IMR-90 (cell line): ENCODE results near the gene GSTK1. TPM values are rescaled to one million over a fixed set of nuclear protein-coding genes. Genes with fewer than 3 reads are reported as not detected.

Source experiments
- ATAC-seq: fragments of 200-7000 bp; cut with Tn5 transposase; 2 replicates; pipeline ENCODE4 v1.9.1; 2020; ENCODE audit warnings: low read depth, mild to moderate bottlenecking, moderate library complexity
- BruUV-seq: library from RNA; stranded (reverse); fragments of 400-500 nt; replicated peaks from 2 replicates; lab custom pipeline; 2021; lab: Mats Ljungman, UMichigan
- CTCF ChIA-PET: fragments of 300-600 bp; formaldehyde crosslinking; extraction: SDS; loops from one replicate; lab custom pipeline; 2021; ENCODE audit warnings: antibody characterized with exemption; lab: Yijun Ruan, JAX
- POLR2A ChIA-PET: fragments of 300-600 bp; sonication (Branson Sonifier 250); formaldehyde crosslinking; loops from one replicate; lab custom pipeline; 2022; ENCODE audit warnings: antibody characterized with exemption; ENCODE audit not compliant: unreplicated experiment; lab: Charles Lee
- DNase-seq: peaks from one replicate; pipeline ENCODE4 v3.0.0; 2013
- H2AFZ ChIP-seq: replicated peaks from 2 replicates; pipeline ENCODE3; 2013; ENCODE audit warnings: low read length, mild to moderate bottlenecking; ENCODE audit not compliant: poor library complexity
- H2AK5ac ChIP-seq: 2 replicates; pipeline ENCODE4 v1.6.1; 2013; ENCODE audit warnings: low read depth, low read length, inconsistent platforms
- H2AK9ac ChIP-seq: replicated peaks from 2 replicates; pipeline ENCODE3; 2013; ENCODE audit warnings: mild to moderate bottlenecking, low read depth, low read length, moderate library complexity; ENCODE audit not compliant: poor library complexity
- H2BK120ac ChIP-seq: 2 replicates; pipeline ENCODE4 v1.6.1; 2013; ENCODE audit warnings: low read depth, low read length, inconsistent platforms
- H2BK15ac ChIP-seq: 3 replicates; pipeline ENCODE4 v1.6.1; 2013; ENCODE audit warnings: low read depth, low read length, inconsistent platforms
- H2BK20ac ChIP-seq: 2 replicates; pipeline ENCODE4 v1.6.1; 2013; ENCODE audit warnings: low read depth, mild to moderate bottlenecking, inconsistent platforms, low read length, moderate library complexity
- H2BK5ac ChIP-seq: 2 replicates; pipeline ENCODE4 v1.6.1; 2013; ENCODE audit warnings: mild to moderate bottlenecking, low read depth, low read length, inconsistent platforms; ENCODE audit not compliant: poor library complexity, severe bottlenecking
- H3K14ac ChIP-seq: replicated peaks from 2 replicates; pipeline ENCODE4 v1.6.1; 2013; ENCODE audit warnings: low read depth, low read length, inconsistent platforms
- H3K18ac ChIP-seq: 2 replicates; pipeline ENCODE4 v1.6.1; 2013; ENCODE audit warnings: low read depth, low read length, control low read depth
- H3K23ac ChIP-seq: 2 replicates; pipeline ENCODE4 v1.6.1; 2013; ENCODE audit warnings: low read depth, low read length, inconsistent platforms
- H3K27ac ChIP-seq: 2 replicates; pipeline ENCODE4 v1.5.1; 2013; ENCODE audit warnings: mild to moderate bottlenecking, control low read depth, low read length; ENCODE audit not compliant: insufficient read depth
- H3K27me3 ChIP-seq: 2 replicates; pipeline ENCODE4 v1.6.1; 2013; ENCODE audit warnings: low read length; ENCODE audit not compliant: control insufficient read depth, insufficient read depth
- H3K36me3 ChIP-seq: 2 replicates; pipeline ENCODE4 v1.6.1; 2013; ENCODE audit warnings: low read length, mixed read lengths; ENCODE audit not compliant: control insufficient read depth, insufficient read depth
- H3K4ac ChIP-seq: 2 replicates; pipeline ENCODE4 v1.6.1; 2013; ENCODE audit warnings: low read depth, low read length, inconsistent platforms
- H3K4me1 ChIP-seq: 2 replicates; pipeline ENCODE4 v1.6.1; 2013; ENCODE audit warnings: low read length, mixed read lengths; ENCODE audit not compliant: control insufficient read depth, insufficient read depth
- H3K4me2 ChIP-seq: 2 replicates; pipeline ENCODE4 v1.6.1; 2013; ENCODE audit warnings: low read depth, mild to moderate bottlenecking, control low read depth, low read length, moderate library complexity
- H3K4me3 ChIP-seq: 2 replicates; pipeline ENCODE4 v1.5.1; 2013; ENCODE audit warnings: low read depth, mild to moderate bottlenecking, control low read depth, low read length, moderate library complexity; ENCODE audit not compliant: insufficient read depth
- H3K56ac ChIP-seq: 2 replicates; pipeline ENCODE4 v1.6.1; 2013; ENCODE audit warnings: low read length, inconsistent platforms; ENCODE audit not compliant: insufficient read depth; ENCODE audit errors: extremely low read depth
- H3K79me1 ChIP-seq, 2 experiments: 2 replicates each; pipeline ENCODE4 v1.6.1; 2013; ENCODE audit warnings: low read length in 2 of 2, inconsistent platforms in 1 of 2, low read depth in 1 of 2
- H3K9ac ChIP-seq: 2 replicates; pipeline ENCODE4 v1.6.1; 2013; ENCODE audit warnings: low read depth, low read length, control low read depth
- H3K9me1 ChIP-seq: 2 replicates; pipeline ENCODE4 v1.6.1; 2013; ENCODE audit warnings: low read length, inconsistent platforms; ENCODE audit not compliant: insufficient read depth
- H3K9me3 ChIP-seq: 2 replicates; pipeline ENCODE4 v1.6.1; 2013; ENCODE audit warnings: low read length; ENCODE audit not compliant: control insufficient read depth, insufficient read depth
- H4K20me1 ChIP-seq: 2 replicates; pipeline ENCODE4 v1.6.1; 2013; ENCODE audit warnings: low read length, inconsistent platforms; ENCODE audit not compliant: insufficient read depth
- H4K5ac ChIP-seq: 2 replicates; pipeline ENCODE4 v1.6.1; 2013; ENCODE audit warnings: mild to moderate bottlenecking, low read depth, low read length, control low read depth
- H4K8ac ChIP-seq, 2 experiments: 2 replicates each; pipeline ENCODE4 v1.6.1; 2013; ENCODE audit warnings: low read depth in 2 of 2, low read length in 2 of 2, control low read depth in 1 of 2, inconsistent platforms in 1 of 2
- H4K91ac ChIP-seq: 2 replicates; pipeline ENCODE4 v1.6.1; 2013; ENCODE audit warnings: low read depth, low read length, inconsistent platforms; ENCODE audit not compliant: insufficient read depth
- BHLHE40 ChIP-seq: fragments of 150-350 bp; IDR thresholded peaks from 2 replicates; pipeline ENCODE4 v1.6.1; 2016; ENCODE audit warnings: mild to moderate bottlenecking, low read depth, low read length
- CEBPB ChIP-seq: IDR thresholded peaks from 2 replicates; pipeline ENCODE4 v1.6.1; 2012; ENCODE audit warnings: low read depth, low read length, improper control_type of control experiment
- CHD1 ChIP-seq: IDR thresholded peaks from 2 replicates; pipeline ENCODE4 v1.6.1; 2012; ENCODE audit warnings: low read depth, low read length, improper control_type of control experiment
- FOS ChIP-seq: fragments of 150-350 bp; IDR thresholded peaks from 2 replicates; pipeline ENCODE4 v1.6.1; 2016; ENCODE audit warnings: low read depth, low read length
- MAFK ChIP-seq: IDR thresholded peaks from 2 replicates; pipeline ENCODE4 v1.6.1; 2012; ENCODE audit warnings: low read depth, low read length, improper control_type of control experiment
- MAZ ChIP-seq: IDR thresholded peaks from 2 replicates; pipeline ENCODE4 v1.6.1; 2012; ENCODE audit warnings: low read depth, mild to moderate bottlenecking, low read length, improper control_type of control experiment, moderate library complexity, borderline replicate concordance
- MXI1 ChIP-seq: IDR thresholded peaks from 2 replicates; pipeline ENCODE4 v1.6.1; 2012; ENCODE audit warnings: low read depth, mild to moderate bottlenecking, low read length, moderate library complexity, borderline replicate concordance
- NFE2L2 ChIP-seq: fragments of 150-350 bp; IDR thresholded peaks from 2 replicates; pipeline ENCODE4 v1.6.1; 2016; ENCODE audit warnings: low read depth, mild to moderate bottlenecking, low read length
- POLR2A ChIP-seq: IDR thresholded peaks from 2 replicates; pipeline ENCODE4 v1.6.1; 2012; ENCODE audit warnings: mild to moderate bottlenecking, low read depth, low read length
- RAD21 ChIP-seq: IDR thresholded peaks from 2 replicates; pipeline ENCODE4 v1.6.1; 2012; ENCODE audit warnings: low read length, improper control_type of control experiment
- RCOR1 ChIP-seq: IDR thresholded peaks from 2 replicates; pipeline ENCODE4 v1.6.1; 2012; ENCODE audit warnings: mild to moderate bottlenecking, low read length, improper control_type of control experiment; ENCODE audit not compliant: insufficient replicate concordance
- RFX5 ChIP-seq: IDR thresholded peaks from 2 replicates; pipeline ENCODE4 v1.8.0; 2012; ENCODE audit warnings: low read depth, mild to moderate bottlenecking, low read length, moderate library complexity
- SMC3 ChIP-seq: fragments of 150-350 bp; IDR thresholded peaks from 2 replicates; pipeline ENCODE4 v1.6.1; 2016; ENCODE audit warnings: low read depth, mild to moderate bottlenecking, antibody characterized with exemption, low read length, moderate library complexity
- whole genome bisulfite sequencing, 2 experiments: methylation state at CpG; one replicate each; pipeline versions ENCODE4 v1.1.5 to v1.1.7; 2013; ENCODE audit warnings: missing lambda C conversion rate in 2 of 2; ENCODE audit not compliant: insufficient read length in 1 of 2; ENCODE audit errors: extremely low coverage in 2 of 2; 5-methylcytosine and 5-hydroxymethylcytosine counted together
- dilution Hi-C: fragments of 300-500 bp; cut with HindIII; formaldehyde crosslinking; loops from one replicate; pipeline ENCODE4 v1.14.3; 2018; ENCODE audit warnings: low sequenced_read_pairs; ENCODE audit not compliant: unreplicated experiment
- in situ Hi-C: fragments of 300-500 bp; cut with MboI; formaldehyde crosslinking; loops from 3 replicates; pipeline ENCODE4 v1.14.3; 2019; ENCODE audit warnings: low sequenced_read_pairs, inconsistent platforms, mixed read lengths
- intact Hi-C: fragments of 100-400 bp; cut with micrococcal nuclease; formaldehyde crosslinking; loops from 2 replicates; pipeline ENCODE4 v1.10.0; 2022
- polyA plus RNA-seq, 3 experiments: library from polyadenylated mRNA; depleted of rRNA; stranded (reverse); fragments of >200 nt; gene quantifications; 2 replicates each; pipeline ENCODE4 v1.2.3, GENCODE V29; 2012; ENCODE audit warnings: low replicate concordance in 1 of 3
- total RNA-seq: library from RNA; depleted of rRNA; stranded (reverse); fragments of >200 nt; gene quantifications from 2 replicates; pipeline ENCODE4 v1.2.3, GENCODE V29; 2012
- TF ChIP-seq, protein P1 (sequence below): fragments of 150-350 bp; IDR thresholded peaks from 2 replicates; pipeline ENCODE4 v1.6.1; 2016; ENCODE audit warnings: low read depth, mild to moderate bottlenecking, low read length, moderate library complexity, borderline replicate concordance
- TF ChIP-seq, protein P2 (sequence below): conservative IDR thresholded peaks from 2 replicates; pipeline ENCODE4 v1.5.1; 2012; ENCODE audit warnings: mild to moderate bottlenecking, low read depth, low read length, improper control_type of control experiment
- TF ChIP-seq, protein P3 (sequence below): fragments of 150-350 bp; IDR thresholded peaks from 2 replicates; pipeline ENCODE4 v1.6.1; 2017; ENCODE audit warnings: mild to moderate bottlenecking, antibody characterized with exemption, low read length, low read depth

The GSTK1 gene
- total and polyA plus RNA-seq, 2 of the 4 experiments (the other 2 are of a cell fraction) = 64.9 to 111 TPM

DNA sequence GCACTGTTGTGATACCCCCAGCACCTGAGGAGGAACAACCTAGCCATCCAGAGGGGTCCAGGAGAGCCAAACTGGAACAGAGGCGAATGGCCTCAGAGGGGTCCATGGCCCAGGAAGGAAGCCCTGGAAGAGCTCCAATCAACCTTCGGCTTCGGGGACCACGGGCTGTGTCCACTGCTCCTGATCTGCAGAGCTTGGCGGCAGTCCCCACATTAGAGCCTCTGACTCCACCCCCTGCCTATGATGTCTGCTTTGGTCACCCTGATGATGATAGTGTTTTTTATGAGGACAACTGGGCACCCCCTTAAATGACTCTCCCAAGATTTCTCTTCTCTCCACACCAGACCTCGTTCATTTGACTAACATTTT, 23.3 kb downstream of the GSTK1 start:
- CTCF ChIA-PET = no interaction called here
- no peak for ATAC-seq
- 95% methylated on average over 3 of the region's 6 CpGs; no CpG with 5 or more reads in 1 of the 2 experiments for WGBS, 2 experiments

More for the DNA sequence above, 23.3 kb downstream of the GSTK1 start:
- no peak overlapping the region for H4K8ac ChIP-seq
- no peak overlapping the region for H3K14ac ChIP-seq
- H3K56ac ChIP-seq = no peak overlapping the region
- H3K4ac ChIP-seq = no peak overlapping the region
- DNase-seq = no peak
- no peak overlapping the region for H3K4me2 ChIP-seq
- H4K5ac ChIP-seq = no peak overlapping the region
- H3K4me3 ChIP-seq = no peak overlapping the region
- H2AK9ac ChIP-seq = no peak overlapping the region
- peaks cover 6% of the 10 kb centered on the region; the same call in 1 of the 2 replicates for H3K9me1 ChIP-seq
- dilution Hi-C loops (no loop called here), intact Hi-C loops (no loop called here), in situ Hi-C loops (no loop called here)
- H2BK5ac ChIP-seq = no peak overlapping the region
- H3K79me1 ChIP-seq = peaks cover 4 to 22% of the 10 kb centered on the region in 2 experiments; a peak in 2 of 4 replicates
- no peaks in the 10 kb centered on the region for H3K9me3 ChIP-seq
- H3K23ac ChIP-seq = no peak overlapping the region
- no peak overlapping the region for H2BK20ac ChIP-seq
- no peak overlapping the region for H3K9ac ChIP-seq
- H4K91ac ChIP-seq = no peak overlapping the region
- peaks cover 5% of the 10 kb centered on the region; the same call in 1 of the 2 replicates for H3K4me1 ChIP-seq
- H2BK120ac ChIP-seq = no peak overlapping the region
- POLR2A ChIA-PET = interaction anchor here (0.5 kb wide), 1 partner anchor 50 kb away, joined by 3 read pairs; no protein-coding TSS in a partner anchor
- no peak overlapping the region for H2BK15ac ChIP-seq
- peaks cover 2% of the 10 kb centered on the region; the same call in 1 of the 2 replicates for H3K36me3 ChIP-seq
- no peak overlapping the region for H2AFZ ChIP-seq
- TF ChIP-seq, protein P1, sequence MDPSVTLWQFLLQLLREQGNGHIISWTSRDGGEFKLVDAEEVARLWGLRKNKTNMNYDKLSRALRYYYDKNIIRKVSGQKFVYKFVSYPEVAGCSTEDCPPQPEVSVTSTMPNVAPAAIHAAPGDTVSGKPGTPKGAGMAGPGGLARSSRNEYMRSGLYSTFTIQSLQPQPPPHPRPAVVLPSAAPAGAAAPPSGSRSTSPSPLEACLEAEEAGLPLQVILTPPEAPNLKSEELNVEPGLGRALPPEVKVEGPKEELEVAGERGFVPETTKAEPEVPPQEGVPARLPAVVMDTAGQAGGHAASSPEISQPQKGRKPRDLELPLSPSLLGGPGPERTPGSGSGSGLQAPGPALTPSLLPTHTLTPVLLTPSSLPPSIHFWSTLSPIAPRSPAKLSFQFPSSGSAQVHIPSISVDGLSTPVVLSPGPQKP = no peak
- TF ChIP-seq FOS = no peak
- no peak for TF ChIP-seq POLR2A
- TF ChIP-seq MXI1 = no peak
- no peak for TF ChIP-seq RCOR1
- TF ChIP-seq CHD1 = no peak
- TF ChIP-seq CEBPB = no peak
- TF ChIP-seq, protein P2, sequence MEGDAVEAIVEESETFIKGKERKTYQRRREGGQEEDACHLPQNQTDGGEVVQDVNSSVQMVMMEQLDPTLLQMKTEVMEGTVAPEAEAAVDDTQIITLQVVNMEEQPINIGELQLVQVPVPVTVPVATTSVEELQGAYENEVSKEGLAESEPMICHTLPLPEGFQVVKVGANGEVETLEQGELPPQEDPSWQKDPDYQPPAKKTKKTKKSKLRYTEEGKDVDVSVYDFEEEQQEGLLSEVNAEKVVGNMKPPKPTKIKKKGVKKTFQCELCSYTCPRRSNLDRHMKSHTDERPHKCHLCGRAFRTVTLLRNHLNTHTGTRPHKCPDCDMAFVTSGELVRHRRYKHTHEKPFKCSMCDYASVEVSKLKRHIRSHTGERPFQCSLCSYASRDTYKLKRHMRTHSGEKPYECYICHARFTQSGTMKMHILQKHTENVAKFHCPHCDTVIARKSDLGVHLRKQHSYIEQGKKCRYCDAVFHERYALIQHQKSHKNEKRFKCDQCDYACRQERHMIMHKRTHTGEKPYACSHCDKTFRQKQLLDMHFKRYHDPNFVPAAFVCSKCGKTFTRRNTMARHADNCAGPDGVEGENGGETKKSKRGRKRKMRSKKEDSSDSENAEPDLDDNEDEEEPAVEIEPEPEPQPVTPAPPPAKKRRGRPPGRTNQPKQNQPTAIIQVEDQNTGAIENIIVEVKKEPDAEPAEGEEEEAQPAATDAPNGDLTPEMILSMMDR = no peak
- TF ChIP-seq BHLHE40 = no peak
- TF ChIP-seq MAFK = no peak
- no peak for TF ChIP-seq MAZ
- no peak for TF ChIP-seq NFE2L2
- TF ChIP-seq RAD21 = no peak
- TF ChIP-seq, protein P3, sequence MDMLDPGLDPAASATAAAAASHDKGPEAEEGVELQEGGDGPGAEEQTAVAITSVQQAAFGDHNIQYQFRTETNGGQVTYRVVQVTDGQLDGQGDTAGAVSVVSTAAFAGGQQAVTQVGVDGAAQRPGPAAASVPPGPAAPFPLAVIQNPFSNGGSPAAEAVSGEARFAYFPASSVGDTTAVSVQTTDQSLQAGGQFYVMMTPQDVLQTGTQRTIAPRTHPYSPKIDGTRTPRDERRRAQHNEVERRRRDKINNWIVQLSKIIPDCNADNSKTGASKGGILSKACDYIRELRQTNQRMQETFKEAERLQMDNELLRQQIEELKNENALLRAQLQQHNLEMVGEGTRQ = no peak
- TF ChIP-seq SMC3 = no peak
- no peak for TF ChIP-seq RFX5
- BruUV-seq = no TSS peak
- no peak overlapping the region for H3K27ac ChIP-seq
- peaks cover 9% of the 10 kb centered on the region; the same call in 1 of the 2 replicates for H4K20me1 ChIP-seq
- H2AK5ac ChIP-seq = no peak overlapping the region
- no peak overlapping the region for H3K18ac ChIP-seq
- H3K27me3 ChIP-seq = no peaks in the 10 kb centered on the region
